HCT116 (cell line): ENCODE data around the gene IRF2BP1. TPM values are rescaled to one million over a fixed set of nuclear protein-coding genes. Genes with fewer than 3 reads are reported as not detected.

Source experiments
- ATAC-seq: fragments of 200-7000 bp; cut with Tn5 transposase; 2 replicates; pipeline ENCODE4 v1.9.1; 2020; ENCODE audit warnings: mild to moderate bottlenecking, moderate library complexity
- BruUV-seq: library from RNA; stranded (reverse); fragments of 400-500 nt; replicated peaks from 2 replicates; lab custom pipeline; 2021; lab: Mats Ljungman, UMichigan
- CTCF ChIA-PET: fragments of 300-600 bp; sonication (Branson Sonifier 250); formaldehyde crosslinking; loops from one replicate; lab custom pipeline; 2021; ENCODE audit warnings: antibody characterized with exemption; lab: Charles Lee
- POLR2A ChIA-PET: fragments of 300-600, 350-600 bp; sonication (Branson Sonifier 250); formaldehyde crosslinking; loops from one replicate; lab custom pipeline; 2021; ENCODE audit warnings: antibody characterized with exemption; lab: Charles Lee
- RAD21 ChIA-PET, 2 experiments: fragments of 300-600 bp; sonication (Branson Sonifier 250); formaldehyde crosslinking; loops; one replicate each; lab custom pipeline; 2023; ENCODE audit warnings: low total read pairs in 2 of 2; ENCODE audit not compliant: uncharacterized antibody in 2 of 2, unreplicated experiment in 2 of 2, low non-redundant PET in 1 of 2; lab: Charles Lee
- DNase-seq: peaks from one replicate; pipeline ENCODE4 v3.0.0-alpha.2; 2010; ENCODE audit warnings: low read depth, low spot score
- H2AFZ ChIP-seq: fragments of 200-600 bp; shearing (Covaris generic), sonication (generic); 2 replicates; pipeline ENCODE4 v1.6.1; 2017; ENCODE audit warnings: low read depth, mixed run types, mixed read lengths, antibody characterized with exemption, low read length; ENCODE audit not compliant: poor library complexity, severe bottlenecking
- H3K27ac ChIP-seq: 2 replicates; pipeline ENCODE4 v1.5.1; 2012; ENCODE audit warnings: low read depth, low read length
- H3K27me3 ChIP-seq: fragments of 200-600 bp; sonication (generic); 2 replicates; pipeline ENCODE4 v1.6.1; 2016; ENCODE audit warnings: mixed run types, low read length, mixed read lengths; ENCODE audit not compliant: insufficient read depth
- H3K36me3 ChIP-seq, 2 experiments: fragments of 200-500 bp in 1 of 2; fragments of 200-600 bp in 1 of 2; sonication (Bioruptor generic) in 1 of 2; sonication (generic) in 1 of 2; 2 replicates each; pipeline versions ENCODE4 v1.5.1 to v1.6.1; 2014 to 2016; ENCODE audit warnings: low read length in 2 of 2, inconsistent platforms in 1 of 2, mixed read lengths in 1 of 2, mixed run types in 1 of 2; ENCODE audit not compliant: insufficient read depth in 2 of 2, control insufficient read depth in 1 of 2
- H3K4me1 ChIP-seq, 2 experiments: fragments of 200-600 bp in 1 of 2; sonication (generic) in 1 of 2; 2 replicates each; pipeline versions ENCODE4 v1.5.1 to v1.6.1; 2012 to 2017; ENCODE audit warnings: low read length in 2 of 2, inconsistent platforms in 1 of 2, mild to moderate bottlenecking in 1 of 2, mixed read lengths in 1 of 2, mixed run types in 1 of 2, moderate library complexity in 1 of 2; ENCODE audit not compliant: insufficient read depth in 2 of 2, control insufficient read depth in 1 of 2
- H3K4me2 ChIP-seq: fragments of 200-600 bp; sonication (generic); 2 replicates; pipeline ENCODE4 v1.6.1; 2017; ENCODE audit warnings: mixed run types, low read length, mixed read lengths
- H3K4me3 ChIP-seq, 2 experiments: fragments of 200-600 bp in 1 of 2; sonication (generic) in 1 of 2; replicated peaks in 1 of 2; 2 replicates each; pipeline ENCODE4 v1.5.1; 2011 to 2016; ENCODE audit warnings: low read length in 2 of 2, control low read depth in 1 of 2, low read depth in 1 of 2, mild to moderate bottlenecking in 1 of 2, mixed read lengths in 1 of 2, mixed run types in 1 of 2
- H3K79me2 ChIP-seq: fragments of 200-600 bp; sonication (generic); 2 replicates; pipeline ENCODE4 v1.6.1; 2017; ENCODE audit warnings: mild to moderate bottlenecking, mixed run types, low read length, moderate library complexity, mixed read lengths; ENCODE audit not compliant: insufficient read depth
- H3K9ac ChIP-seq: fragments of 200-600 bp; sonication (generic); 2 replicates; pipeline ENCODE4 v1.6.1; 2016; ENCODE audit warnings: low read length, mixed read lengths
- H3K9me2 ChIP-seq: fragments of 200-600 bp; sonication (generic), shearing (Covaris generic); 2 replicates; pipeline ENCODE4 v1.6.1; 2017; ENCODE audit warnings: mixed run types, mild to moderate bottlenecking, moderate library complexity; ENCODE audit not compliant: insufficient read depth
- H3K9me3 ChIP-seq, 2 experiments: fragments of 200-500 bp in 1 of 2; fragments of 200-600 bp in 1 of 2; sonication (Bioruptor generic) in 1 of 2; sonication (generic) in 1 of 2; 2 replicates each; pipeline ENCODE4 v1.6.1; 2014 to 2017; ENCODE audit warnings: low read length in 2 of 2, mixed read lengths in 2 of 2, inconsistent platforms in 1 of 2, low read depth in 1 of 2, mild to moderate bottlenecking in 1 of 2, mixed run types in 1 of 2, moderate library complexity in 1 of 2; ENCODE audit not compliant: control insufficient read depth in 1 of 2, insufficient read depth in 1 of 2
- H4K20me1 ChIP-seq: fragments of 200-600 bp; sonication (generic), shearing (Covaris generic); 2 replicates; pipeline ENCODE4 v1.6.1; 2017; ENCODE audit warnings: mixed run types, mild to moderate bottlenecking, moderate library complexity; ENCODE audit not compliant: insufficient read depth
- CTCF ChIP-seq, 3 experiments: fragments of 200-600 bp in 1 of 3; sonication (generic) in 1 of 3; IDR thresholded peaks in 2 of 3; conservative IDR thresholded peaks in 1 of 3; 2 replicates each; pipeline ENCODE4 v1.5.1; 2012 to 2017; ENCODE audit warnings: low read depth in 2 of 3, low read length in 2 of 3, antibody characterized with exemption in 1 of 3, borderline replicate concordance in 1 of 3, control low read depth in 1 of 3, mild to moderate bottlenecking in 1 of 3, mixed read lengths in 1 of 3, mixed run types in 1 of 3, moderate library complexity in 1 of 3; ENCODE audit not compliant: insufficient read depth in 1 of 3
- EGR1 ChIP-seq: IDR thresholded peaks from 2 replicates; pipeline ENCODE4 v1.6.1; 2012; ENCODE audit warnings: low read depth
- EZH2phosphoT487 ChIP-seq: fragments of 200-600 bp; IDR thresholded peaks from 2 replicates; pipeline ENCODE4 v1.6.1; 2018; ENCODE audit warnings: antibody characterized with exemption, borderline replicate concordance
- MAX ChIP-seq: IDR thresholded peaks from 2 replicates; pipeline ENCODE4 v1.6.1; 2012
- POLR2A ChIP-seq: IDR thresholded peaks from 2 replicates; pipeline ENCODE4 v1.7.0; 2011; ENCODE audit warnings: borderline replicate concordance; ENCODE audit not compliant: insufficient read depth, insufficient read length; ENCODE audit errors: extremely low read depth
- POLR2AphosphoS5 ChIP-seq: IDR thresholded peaks from 2 replicates; pipeline ENCODE4 v1.6.1; 2011; ENCODE audit warnings: mild to moderate bottlenecking, low read depth, low read length, moderate library complexity
- RAD21 ChIP-seq: IDR thresholded peaks from 2 replicates; pipeline ENCODE4 v1.6.1; 2012; ENCODE audit warnings: low read depth, mild to moderate bottlenecking
- SP1 ChIP-seq: IDR thresholded peaks from 2 replicates; pipeline ENCODE4 v1.6.1; 2012; ENCODE audit warnings: low read depth
- TCF7L2 ChIP-seq: IDR thresholded peaks from 2 replicates; pipeline ENCODE4 v1.7.0; 2011; ENCODE audit warnings: borderline replicate concordance, inconsistent platforms; ENCODE audit not compliant: insufficient read depth, insufficient read length; ENCODE audit errors: extremely low read depth
- intact Hi-C: fragments of 100-400 bp; cut with micrococcal nuclease; formaldehyde crosslinking; loops from 2 replicates; pipeline ENCODE4 v1.10.0; 2022
- total RNA-seq: library from RNA; stranded (reverse); gene quantifications from one replicate; pipeline ENCODE4 v1.2.1, GENCODE V29; 2021; ENCODE audit not compliant: unreplicated experiment

The IRF2BP1 gene
- total RNA-seq, 1 experiment from 2014 or later: 33.9 TPM

- TF ChIP-seq CTCF (IDR thresholded peaks at IDR 0.05 in 2 of 3, conservative IDR thresholded peaks at IDR 0.05 in 1 of 3; ENCODE audit: borderline replicate concordance in 1 of 3, insufficient read depth in 1 of 3, low read depth in 2 of 3, low read length in 2 of 3): peak; percentile 70 to 92 (median 75)
- no peak for TF ChIP-seq TCF7L2
- no peak for TF ChIP-seq EZH2phosphoT487
- TF ChIP-seq POLR2AphosphoS5: peak; percentile 68
- TF ChIP-seq SP1: no peak
- peak; percentile 84 for TF ChIP-seq EGR1
- TF ChIP-seq RAD21: peak; percentile 84
Measured at GRCh38 chr19:45863840-45864628, 21.9 kb downstream of the IRF2BP1 start, which contains the start of gene FOXA3 (continued).

- H3K4me3 ChIP-seq: peak overlapping the region; percentile 91 to 93
- H3K27me3 ChIP-seq: no peaks in the 10 kb centered on the region
- TSS peak; percentile 48 for BruUV-seq
- H3K79me2 ChIP-seq: peaks cover 44% of the 10 kb centered on the region
- peaks cover 11 to 35% of the 10 kb centered on the region in 2 experiments for H3K4me1 ChIP-seq
- no peaks in the 10 kb centered on the region for H3K9me2 ChIP-seq
- CTCF ChIA-PET: interaction anchor here (0.5 to 3.6 kb wide), 12 partner anchors 13 to 215 kb away, joined by 3 to 45 read pairs (median 6); partner anchors contain the start of genes IGFL4, IRF2BP1, MYPOP and SIX5
- DNase-seq (no peak), ATAC-seq (no peak; the same call in 1 of the 2 replicates)
- H3K9me3 ChIP-seq: no peaks in the 10 kb centered on the region
- peak overlapping the region; percentile 61 for H3K27ac ChIP-seq
- peak overlapping the region; percentile 29 for H2AFZ ChIP-seq
- H3K36me3 ChIP-seq: peaks cover 11 to 15% of the 10 kb centered on the region in 2 experiments; a peak in 3 of 4 replicates
- intact Hi-C loops: loop anchor here (1.0 kb wide), 1 partner anchor 23 kb away; the partner anchor contains the start of gene IRF2BP1
- H3K4me2 ChIP-seq: peak overlapping the region; percentile 81
- POLR2A ChIA-PET: interaction anchor here (0.6 to 2.9 kb wide), 14 partner anchors 9 to 156 kb away, joined by 3 to 24 read pairs (median 3); partner anchors contain the start of genes CCDC61, IRF2BP1, MYPOP and NANOS2
- H4K20me1 ChIP-seq: no peaks in the 10 kb centered on the region
- TF ChIP-seq MAX: no peak
- TF ChIP-seq POLR2A: peak; percentile 6
- peak overlapping the region; percentile 66 for H3K9ac ChIP-seq
- RAD21 ChIA-PET: interaction anchor here (0.7 to 1.3 kb wide), 3 partner anchors 18 to 23 kb away, joined by 4 to 6 read pairs (median 4); partner anchors contain the start of gene IRF2BP1 (in 1 of the 2)
Measured at GRCh38 chr19:45863335-45863839, 22.6 kb downstream of the IRF2BP1 start.
